Thymus (tissue), 11 donors: Measurements from ENCODE around the gene GPR52. TPM values are rescaled to one million over a fixed set of nuclear protein-coding genes. Genes with fewer than 3 reads are reported as not detected.

Experiments
- DNase-seq, 9 donors: peaks; one replicate each; pipeline ENCODE4 v3.0.0-alpha.2; 2013; ENCODE audit warnings: low spot score in 9 of 9, low read depth in 6 of 9, missing footprints in 1 of 9
- H3K27ac ChIP-seq, 2 donors: one replicate each; pipeline ENCODE4 v1.5.1; 2013; ENCODE audit warnings: control low read depth in 1 of 2, low read depth in 1 of 2, low read length in 1 of 2, mild to moderate bottlenecking in 1 of 2, moderate library complexity in 1 of 2
- H3K27me3 ChIP-seq, 2 donors: one replicate each; pipeline ENCODE4 v1.5.1; 2013; ENCODE audit warnings: low read length in 1 of 2; ENCODE audit not compliant: control insufficient read depth in 2 of 2, insufficient read depth in 1 of 2
- H3K36me3 ChIP-seq, 2 donors: one replicate each; pipeline ENCODE4 v1.5.1; 2013; ENCODE audit warnings: low read length in 1 of 2, mild to moderate bottlenecking in 1 of 2, moderate library complexity in 1 of 2; ENCODE audit not compliant: control insufficient read depth in 2 of 2, insufficient read depth in 2 of 2
- H3K4me1 ChIP-seq, 2 donors: one replicate each; pipeline ENCODE4 v1.5.1; 2013; ENCODE audit warnings: low read length in 2 of 2; ENCODE audit not compliant: control insufficient read depth in 2 of 2, insufficient read depth in 2 of 2
- H3K4me3 ChIP-seq, 2 donors: one replicate each; pipeline ENCODE4 v1.5.1; 2013; ENCODE audit warnings: low read length in 2 of 2, control low read depth in 1 of 2, mild to moderate bottlenecking in 1 of 2
- H3K9me3 ChIP-seq, 2 donors: one replicate each; pipeline ENCODE4 v1.5.1; 2013; ENCODE audit warnings: low read length in 1 of 2, mild to moderate bottlenecking in 1 of 2; ENCODE audit not compliant: control insufficient read depth in 2 of 2, insufficient read depth in 1 of 2
- WGBS: extraction: QIAGEN DNeasy Blood & Tissue Kit; methylation state at CpG from one replicate; pipeline ENCODE4 v1.1.7; 2013; 5-methylcytosine and 5-hydroxymethylcytosine counted together
- polyA plus RNA-seq: library from polyadenylated mRNA; stranded (reverse); fragments of 200-250 nt; gene quantifications from one replicate; pipeline ENCODE4 v1.2.3, GENCODE V29; 2013
- total RNA-seq: library from RNA; stranded (reverse); fragments of 120-200 nt; gene quantifications from one replicate; pipeline ENCODE4 v1.2.4, GENCODE V29; 2013
- donor health status: healthy.

The GPR52 gene
- total and polyA plus RNA-seq, 2 donors, result 0.09 to 0.52 TPM

- no peaks in the 10 kb centered on the region for H3K27me3 ChIP-seq
- no peaks in the 10 kb centered on the region for H3K9me3 ChIP-seq
- 96% methylated on average over 4 of the region's 4 CpGs for WGBS
- no peak overlapping the region for H3K4me3 ChIP-seq
- H3K36me3 ChIP-seq, result no peaks in the 10 kb centered on the region
- H3K27ac ChIP-seq, result no peak overlapping the region
- DNase-seq, result no peak
- no peaks in the 10 kb centered on the region for H3K4me1 ChIP-seq
Observed at GRCh38 chr1:174413632-174414031, 34.1 kb upstream of the GPR52 start.

GRCh38 chr1:174414203-174414602, 33.6 kb upstream of the GPR52 start:
- DNase-seq, result no peak
- Histone ChIP-seq H3K36me3 (no peaks in the 10 kb centered on the region), H3K4me1 (no peaks in the 10 kb centered on the region), H3K4me3 (no peak overlapping the region), H3K27ac (no peak overlapping the region), H3K9me3 (no peaks in the 10 kb centered on the region), H3K27me3 (no peaks in the 10 kb centered on the region)
- WGBS, result 48% methylated on average over 1 of the region's 1 CpG

GRCh38 chr1:174415506-174415905, 32.3 kb upstream of the GPR52 start:
- no peaks in the 10 kb centered on the region for H3K27me3 ChIP-seq
- no peak overlapping the region for H3K4me3 ChIP-seq
- no peaks in the 10 kb centered on the region for H3K4me1 ChIP-seq
- no peak overlapping the region for H3K27ac ChIP-seq
- no peaks in the 10 kb centered on the region for H3K9me3 ChIP-seq
- no peak for DNase-seq
- 97% methylated on average over 2 of the region's 2 CpGs for WGBS
- no peaks in the 10 kb centered on the region for H3K36me3 ChIP-seq

GRCh38 chr1:174417921-174418320, 29.8 kb upstream of the GPR52 start:
- WGBS, result 98% methylated on average over 2 of the region's 2 CpGs
- no peak for DNase-seq
- Histone ChIP-seq H3K9me3 (no peaks in the 10 kb centered on the region), H3K36me3 (no peaks in the 10 kb centered on the region), H3K4me3 (no peak overlapping the region), H3K27ac (no peak overlapping the region), H3K4me1 (no peaks in the 10 kb centered on the region), H3K27me3 (no peaks in the 10 kb centered on the region)

- H3K36me3 ChIP-seq, result no peaks in the 10 kb centered on the region
- H3K27me3 ChIP-seq, result no peaks in the 10 kb centered on the region
- H3K27ac ChIP-seq, result no peak overlapping the region
- H3K4me1 ChIP-seq, result no peaks in the 10 kb centered on the region
- no peak overlapping the region for H3K4me3 ChIP-seq
- no peak for DNase-seq
- H3K9me3 ChIP-seq, result no peaks in the 10 kb centered on the region
Observed at GRCh38 chr1:174425121-174425520, 22.6 kb upstream of the GPR52 start.

- no peaks in the 10 kb centered on the region for H3K9me3 ChIP-seq
- H3K4me1 ChIP-seq, result no peaks in the 10 kb centered on the region
- H3K4me3 ChIP-seq, result no peak overlapping the region
- H3K36me3 ChIP-seq, result no peaks in the 10 kb centered on the region
- H3K27me3 ChIP-seq, result no peaks in the 10 kb centered on the region
- H3K27ac ChIP-seq, result no peak overlapping the region
- 97% methylated on average over 3 of the region's 3 CpGs for WGBS
- DNase-seq, result no peak
Observed at GRCh38 chr1:174426153-174426552, 21.6 kb upstream of the GPR52 start.

GRCh38 chr1:174428033-174428432, 19.7 kb upstream of the GPR52 start:
- no peaks in the 10 kb centered on the region for H3K9me3 ChIP-seq
- H3K27ac ChIP-seq, result no peak overlapping the region
- 96% methylated on average over 3 of the region's 3 CpGs for WGBS
- no peak for DNase-seq
- no peak overlapping the region for H3K4me3 ChIP-seq
- no peaks in the 10 kb centered on the region for H3K27me3 ChIP-seq
- no peaks in the 10 kb centered on the region for H3K36me3 ChIP-seq
- H3K4me1 ChIP-seq, result no peaks in the 10 kb centered on the region

GRCh38 chr1:174428739-174429138, 19.0 kb upstream of the GPR52 start:
- Histone ChIP-seq H3K36me3 (no peaks in the 10 kb centered on the region), H3K27me3 (no peaks in the 10 kb centered on the region), H3K4me1 (no peaks in the 10 kb centered on the region), H3K4me3 (no peak overlapping the region), H3K9me3 (no peaks in the 10 kb centered on the region), H3K27ac (no peak overlapping the region)
- no peak for DNase-seq

GRCh38 chr1:174433451-174433850, 14.3 kb upstream of the GPR52 start:
- Histone ChIP-seq H3K4me3 (no peak overlapping the region), H3K27me3 (no peaks in the 10 kb centered on the region), H3K36me3 (no peaks in the 10 kb centered on the region), H3K9me3 (no peaks in the 10 kb centered on the region), H3K4me1 (no peaks in the 10 kb centered on the region), H3K27ac (no peak overlapping the region)
- no peak for DNase-seq
- 99% methylated on average over 1 of the region's 1 CpG for WGBS

- Histone ChIP-seq H3K4me3 (no peak overlapping the region), H3K4me1 (no peaks in the 10 kb centered on the region), H3K9me3 (no peaks in the 10 kb centered on the region), H3K27me3 (no peaks in the 10 kb centered on the region), H3K27ac (no peak overlapping the region), H3K36me3 (no peaks in the 10 kb centered on the region)
- no peak for DNase-seq
Observed at GRCh38 chr1:174445351-174445750, 2.4 kb upstream of the GPR52 start.
